HepG2 (cell line): ENCODE results near the gene CSK. TPM values are rescaled to one million over a fixed set of nuclear protein-coding genes. Genes with fewer than 3 reads are reported as not detected.
A peak's percentile ranks its signal among the peaks of the same experiment; 100 is the strongest.

Experiments used
- KDM2A ChIP-seq: sonication (generic); formaldehyde crosslinking; IDR thresholded peaks from 2 replicates; pipeline ENCODE4 v1.4.0; 2020; ENCODE audit warnings: low read depth, missing genetic modification reagents, borderline replicate concordance
- KDM5B ChIP-seq: sonication (generic); formaldehyde crosslinking; IDR thresholded peaks from 2 replicates; pipeline ENCODE4 v1.4.0; 2020; ENCODE audit warnings: missing genetic modification reagents, mild to moderate bottlenecking, borderline replicate concordance
- PRPF4 ChIP-seq: fragments of 200-400 bp; formaldehyde crosslinking; IDR thresholded peaks from 2 replicates; pipeline ENCODE4 v1.6.1; 2016; ENCODE audit warnings: low read length, low read depth; ENCODE audit not compliant: poor library complexity, severe bottlenecking
- ZNF180 ChIP-seq: sonication (generic); formaldehyde crosslinking; IDR thresholded peaks from 2 replicates; pipeline ENCODE4 v1.4.0; 2020; ENCODE audit warnings: low read depth, missing genetic modification reagents, borderline replicate concordance
- ZNF451 ChIP-seq: sonication (generic); formaldehyde crosslinking; IDR thresholded peaks from 2 replicates; pipeline ENCODE4 v1.5.0; 2020; ENCODE audit warnings: mild to moderate bottlenecking, missing genetic modification reagents
- polyA plus RNA-seq, 8 experiments: library from polyadenylated mRNA; depleted of rRNA in 3 of 8; stranded (reverse) in 7 of 8; unstranded in 1 of 8; fragments of >200 nt; fragmentation: Illumina TruSeq in 4 of 8; extraction: Trizol in 4 of 8; gene quantifications; 2 replicates each; pipeline versions ENCODE4 v1.2.1 to v1.2.3, GENCODE V29; 2011 to 2016; ENCODE audit warnings: low read depth in 4 of 8, missing spikeins in 1 of 8, mixed read lengths in 1 of 8; ENCODE audit not compliant: insufficient read depth in 1 of 8
- total RNA-seq, 5 experiments: library from RNA; depleted of rRNA; stranded (reverse); fragments of >200 nt; fragmentation: Illumina TruSeq; extraction: Trizol; gene quantifications; 2 replicates each; pipeline ENCODE4 v1.2.3, GENCODE V29; 2016; ENCODE audit warnings: low read depth in 1 of 5
- TF ChIP-seq, protein P1 (sequence below): sonication (generic); formaldehyde crosslinking; IDR thresholded peaks from 2 replicates; pipeline ENCODE4 v1.4.0; 2020; ENCODE audit warnings: mild to moderate bottlenecking, missing genetic modification reagents
- TF ChIP-seq, protein P2 (sequence below): fragments of 450-650 bp; IDR thresholded peaks from 2 replicates; pipeline ENCODE4 v1.6.1; 2016
- TF ChIP-seq, protein P3 (sequence below), 2 experiments: IDR thresholded peaks; 2 replicates each; pipeline ENCODE4 v1.6.1; 2011 to 2012; ENCODE audit warnings: low read length in 2 of 2, borderline replicate concordance in 1 of 2, low read depth in 1 of 2, mild to moderate bottlenecking in 1 of 2, moderate library complexity in 1 of 2

CSK gene
- total and polyA plus RNA-seq, 2 of the 13 experiments (the other 11 are each of a cell fraction or from before 2014, with no cell fraction given), result 12.5 to 21.3 TPM

DNA sequence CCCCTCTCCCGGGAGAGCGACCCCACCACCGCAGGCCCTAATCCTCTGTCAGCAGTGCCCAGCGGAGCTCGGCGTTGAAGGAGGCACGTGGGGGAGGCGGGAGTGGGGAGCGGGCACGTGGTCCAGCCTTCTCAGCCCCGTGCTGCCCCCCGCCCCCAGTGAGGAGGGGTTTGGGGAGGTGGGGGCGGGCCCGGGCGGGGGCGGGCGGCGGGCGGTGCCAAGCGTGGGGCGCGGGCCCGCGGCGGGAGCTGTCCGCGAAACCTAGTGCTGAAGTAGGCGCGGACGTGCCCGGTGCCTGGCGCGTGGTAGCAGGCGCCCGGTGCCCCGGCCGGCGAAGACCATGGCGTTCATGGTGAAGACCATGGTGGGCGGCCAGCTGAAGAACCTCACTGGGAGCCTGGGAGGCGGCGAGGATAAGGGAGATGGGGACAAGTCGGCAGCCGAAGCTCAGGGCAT, 44.5 kb downstream of the CSK start, which contains the start of gene CPLX3 (continued):
- TF ChIP-seq, protein P1, sequence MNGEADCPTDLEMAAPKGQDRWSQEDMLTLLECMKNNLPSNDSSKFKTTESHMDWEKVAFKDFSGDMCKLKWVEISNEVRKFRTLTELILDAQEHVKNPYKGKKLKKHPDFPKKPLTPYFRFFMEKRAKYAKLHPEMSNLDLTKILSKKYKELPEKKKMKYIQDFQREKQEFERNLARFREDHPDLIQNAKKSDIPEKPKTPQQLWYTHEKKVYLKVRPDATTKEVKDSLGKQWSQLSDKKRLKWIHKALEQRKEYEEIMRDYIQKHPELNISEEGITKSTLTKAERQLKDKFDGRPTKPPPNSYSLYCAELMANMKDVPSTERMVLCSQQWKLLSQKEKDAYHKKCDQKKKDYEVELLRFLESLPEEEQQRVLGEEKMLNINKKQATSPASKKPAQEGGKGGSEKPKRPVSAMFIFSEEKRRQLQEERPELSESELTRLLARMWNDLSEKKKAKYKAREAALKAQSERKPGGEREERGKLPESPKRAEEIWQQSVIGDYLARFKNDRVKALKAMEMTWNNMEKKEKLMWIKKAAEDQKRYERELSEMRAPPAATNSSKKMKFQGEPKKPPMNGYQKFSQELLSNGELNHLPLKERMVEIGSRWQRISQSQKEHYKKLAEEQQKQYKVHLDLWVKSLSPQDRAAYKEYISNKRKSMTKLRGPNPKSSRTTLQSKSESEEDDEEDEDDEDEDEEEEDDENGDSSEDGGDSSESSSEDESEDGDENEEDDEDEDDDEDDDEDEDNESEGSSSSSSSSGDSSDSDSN (CRISPR knock-in tag), result no peak
- TF ChIP-seq KDM5B (no peak), PRPF4 (no peak), KDM2A (CRISPR knock-in tag) (0 out of 2 replicates have a peak, but pooled peaks have one; percentile 25), ZNF180 (CRISPR knock-in tag) (no peak), ZNF451 (CRISPR knock-in tag) (no peak)
- TF ChIP-seq, protein P2, sequence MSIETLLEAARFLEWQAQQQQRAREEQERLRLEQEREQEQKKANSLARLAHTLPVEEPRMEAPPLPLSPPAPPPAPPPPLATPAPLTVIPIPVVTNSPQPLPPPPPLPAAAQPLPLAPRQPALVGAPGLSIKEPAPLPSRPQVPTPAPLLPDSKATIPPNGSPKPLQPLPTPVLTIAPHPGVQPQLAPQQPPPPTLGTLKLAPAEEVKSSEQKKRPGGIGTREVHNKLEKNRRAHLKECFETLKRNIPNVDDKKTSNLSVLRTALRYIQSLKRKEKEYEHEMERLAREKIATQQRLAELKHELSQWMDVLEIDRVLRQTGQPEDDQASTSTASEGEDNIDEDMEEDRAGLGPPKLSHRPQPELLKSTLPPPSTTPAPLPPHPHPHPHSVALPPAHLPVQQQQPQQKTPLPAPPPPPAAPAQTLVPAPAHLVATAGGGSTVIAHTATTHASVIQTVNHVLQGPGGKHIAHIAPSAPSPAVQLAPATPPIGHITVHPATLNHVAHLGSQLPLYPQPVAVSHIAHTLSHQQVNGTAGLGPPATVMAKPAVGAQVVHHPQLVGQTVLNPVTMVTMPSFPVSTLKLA, result peak; percentile 64
- TF ChIP-seq, protein P3, sequence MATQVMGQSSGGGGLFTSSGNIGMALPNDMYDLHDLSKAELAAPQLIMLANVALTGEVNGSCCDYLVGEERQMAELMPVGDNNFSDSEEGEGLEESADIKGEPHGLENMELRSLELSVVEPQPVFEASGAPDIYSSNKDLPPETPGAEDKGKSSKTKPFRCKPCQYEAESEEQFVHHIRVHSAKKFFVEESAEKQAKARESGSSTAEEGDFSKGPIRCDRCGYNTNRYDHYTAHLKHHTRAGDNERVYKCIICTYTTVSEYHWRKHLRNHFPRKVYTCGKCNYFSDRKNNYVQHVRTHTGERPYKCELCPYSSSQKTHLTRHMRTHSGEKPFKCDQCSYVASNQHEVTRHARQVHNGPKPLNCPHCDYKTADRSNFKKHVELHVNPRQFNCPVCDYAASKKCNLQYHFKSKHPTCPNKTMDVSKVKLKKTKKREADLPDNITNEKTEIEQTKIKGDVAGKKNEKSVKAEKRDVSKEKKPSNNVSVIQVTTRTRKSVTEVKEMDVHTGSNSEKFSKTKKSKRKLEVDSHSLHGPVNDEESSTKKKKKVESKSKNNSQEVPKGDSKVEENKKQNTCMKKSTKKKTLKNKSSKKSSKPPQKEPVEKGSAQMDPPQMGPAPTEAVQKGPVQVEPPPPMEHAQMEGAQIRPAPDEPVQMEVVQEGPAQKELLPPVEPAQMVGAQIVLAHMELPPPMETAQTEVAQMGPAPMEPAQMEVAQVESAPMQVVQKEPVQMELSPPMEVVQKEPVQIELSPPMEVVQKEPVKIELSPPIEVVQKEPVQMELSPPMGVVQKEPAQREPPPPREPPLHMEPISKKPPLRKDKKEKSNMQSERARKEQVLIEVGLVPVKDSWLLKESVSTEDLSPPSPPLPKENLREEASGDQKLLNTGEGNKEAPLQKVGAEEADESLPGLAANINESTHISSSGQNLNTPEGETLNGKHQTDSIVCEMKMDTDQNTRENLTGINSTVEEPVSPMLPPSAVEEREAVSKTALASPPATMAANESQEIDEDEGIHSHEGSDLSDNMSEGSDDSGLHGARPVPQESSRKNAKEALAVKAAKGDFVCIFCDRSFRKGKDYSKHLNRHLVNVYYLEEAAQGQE (IDR thresholded peaks at IDR 0.05; ENCODE audit: borderline replicate concordance in 1 of 2, low read depth in 1 of 2, low read length in 2 of 2), result peak; percentile 72 to 92
